Activated T-cell treated with anti-CD3 and anti-CD28 coated beads, Interleukin-2, amount 50 U/mL, for 4 hours (primary cell): ENCODE results near the gene PRMT9. TPM values are rescaled to one million over a fixed set of nuclear protein-coding genes. Genes with fewer than 3 reads are reported as not detected.

Experiments used
- ATAC-seq, 2 donors: fragments of 200-7000 bp; cut with Tn5 transposase; one replicate each; pipeline ENCODE4 v1.10.0; 2021
- DNase-seq: peaks from one replicate; pipeline ENCODE4 v3.0.0-alpha.2; 2020
- H3K27me3 Mint-ChIP-seq: one replicate; pipeline ENCODE4 v1.8.0; 2021; ENCODE audit warnings: low read depth, mixed read lengths
- H3K36me3 Mint-ChIP-seq: one replicate; pipeline ENCODE4 v1.8.0; 2022; ENCODE audit warnings: mixed read lengths; ENCODE audit not compliant: insufficient read depth
- H3K4me1 Mint-ChIP-seq: one replicate; pipeline ENCODE4 v1.8.0; 2021; ENCODE audit warnings: low read depth, mixed read lengths
- H3K4me3 Mint-ChIP-seq: one replicate; pipeline ENCODE4 v1.8.0; 2021; ENCODE audit warnings: mild to moderate bottlenecking, moderate library complexity, mixed read lengths
- H3K9me3 Mint-ChIP-seq: one replicate; pipeline ENCODE4 v1.8.0; 2021; ENCODE audit warnings: mixed read lengths
- total RNA-seq, 3 donors: library from RNA; stranded (reverse); gene quantifications; one replicate each; pipeline ENCODE4 v1.2.1, GENCODE V29; 2021

Gene PRMT9
- total RNA-seq, 3 donors from 2014 or later, result 4.7 to 5.0 (median 5.0) TPM

DNA sequence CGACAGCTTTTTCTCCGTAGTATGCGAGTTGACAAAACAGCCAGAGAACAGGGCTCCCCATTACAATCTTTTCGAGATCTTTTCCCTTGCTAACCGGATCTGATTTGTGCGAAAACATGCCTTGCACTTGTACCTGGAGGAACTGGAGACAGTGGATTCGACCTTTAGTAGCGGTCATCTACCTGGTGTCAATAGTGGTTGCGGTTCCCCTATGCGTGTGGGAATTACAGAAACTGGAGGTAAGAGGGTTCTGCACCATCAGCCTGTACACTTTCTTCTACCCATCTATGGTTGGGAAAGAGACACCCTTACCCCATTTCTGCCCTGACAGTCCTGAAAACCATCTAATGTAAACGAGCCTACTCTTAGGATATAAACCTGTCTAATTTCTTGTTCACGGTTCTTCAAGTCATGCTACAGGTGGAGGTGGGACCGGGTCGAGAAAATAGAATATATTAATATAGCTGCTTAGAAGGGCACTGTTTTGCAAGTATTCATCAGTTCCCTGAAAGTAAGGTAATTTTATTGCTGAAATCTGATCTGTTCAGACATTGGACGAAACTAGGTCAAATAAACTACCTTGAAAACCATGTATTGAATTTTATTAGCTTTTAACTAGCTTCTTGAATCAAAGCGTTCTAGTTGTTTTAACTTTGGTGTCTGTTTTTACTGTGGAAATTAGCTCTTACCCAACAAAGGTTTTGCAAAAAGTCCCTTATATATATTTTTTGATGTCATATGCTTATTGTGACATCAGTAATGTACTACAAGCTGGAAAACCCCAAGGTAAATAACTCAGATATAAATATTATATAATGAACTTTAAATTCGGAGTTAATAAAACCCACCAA lies 65.9 kb downstream of the PRMT9 start:
- Mint-ChIP-seq H3K9me3 (no peaks in the 10 kb centered on the region), H3K4me1 (peaks cover 35% of the 10 kb centered on the region), H3K36me3 (peaks cover 22% of the 10 kb centered on the region), H3K27me3 (no peaks in the 10 kb centered on the region), H3K4me3 (peak overlapping the region; percentile 96)
- ATAC-seq (peak in 1 of 2 donors; percentile 4), DNase-seq (no peak)

DNA sequence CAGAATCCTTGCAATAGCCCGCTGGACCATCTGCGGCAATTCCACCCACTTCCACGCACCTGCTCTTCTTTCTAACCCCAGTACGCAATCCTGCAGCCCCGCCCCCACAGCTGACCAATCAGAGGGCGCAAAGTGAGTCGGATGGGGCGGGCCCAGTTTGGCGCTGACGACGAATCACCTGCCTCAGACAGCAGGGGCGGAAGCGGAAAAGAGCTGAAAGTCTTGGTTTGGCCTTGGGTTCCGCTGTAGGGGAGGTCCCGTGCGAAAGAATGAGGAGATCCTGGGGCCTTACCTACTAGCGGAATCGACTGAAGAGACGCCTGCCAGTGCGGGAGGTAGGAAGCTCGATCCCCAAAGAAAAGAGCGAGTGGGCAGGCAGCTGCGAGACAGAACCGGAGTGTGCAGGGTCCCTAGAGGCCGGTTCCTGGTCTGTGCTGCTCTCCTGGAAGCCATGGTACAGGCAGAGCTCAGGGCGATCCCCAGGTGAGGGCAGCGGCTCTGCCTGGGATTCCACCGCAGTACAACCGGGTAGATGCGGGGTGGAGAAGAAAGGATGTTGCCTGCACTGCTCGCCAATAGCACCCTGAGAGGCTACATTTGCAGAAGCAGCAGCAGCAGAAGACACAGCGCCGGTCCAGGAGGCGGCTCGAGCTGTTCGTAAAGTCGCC lies 66.7 kb downstream of the PRMT9 start, which contains the start of gene TMEM184C:
TSS of gene TMEM184C (plus strand) at position 225 of the 668 bp plus-strand sequence. CDS start 560 bp downstream, outside the sequence.
- peak; percentile 98 for DNase-seq
- H3K4me1 Mint-ChIP-seq, result peaks cover 35% of the 10 kb centered on the region
- peak; percentile 99 for ATAC-seq
- H3K27me3 Mint-ChIP-seq, result no peaks in the 10 kb centered on the region
- peaks cover 17% of the 10 kb centered on the region for H3K36me3 Mint-ChIP-seq
- H3K9me3 Mint-ChIP-seq, result no peaks in the 10 kb centered on the region
- H3K4me3 Mint-ChIP-seq, result peak within 1 kb of the TSS; percentile 96

DNA sequence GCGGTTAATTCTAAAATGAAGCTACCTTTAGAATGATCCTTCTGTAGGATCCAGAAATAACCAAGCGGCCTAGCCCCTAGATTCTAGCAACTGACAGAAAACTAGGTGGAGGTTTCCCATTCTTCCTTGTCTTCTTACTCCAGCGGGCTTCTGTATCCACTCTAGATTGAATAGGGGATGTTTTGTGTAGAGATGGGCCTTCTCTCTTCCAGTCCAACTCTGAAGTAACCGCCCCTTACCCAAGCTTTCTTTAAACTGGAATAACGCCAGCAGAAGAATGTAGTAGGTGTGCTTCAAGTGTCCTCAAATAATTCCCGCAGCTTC lies 67.2 kb downstream of the PRMT9 start:
- Mint-ChIP-seq H3K4me1 (peaks cover 35% of the 10 kb centered on the region), H3K4me3 (peak overlapping the region; percentile 96), H3K9me3 (no peaks in the 10 kb centered on the region), H3K36me3 (peaks cover 17% of the 10 kb centered on the region), H3K27me3 (no peaks in the 10 kb centered on the region)
- peak; percentile 2 to 6 for ATAC-seq
- no peak for DNase-seq

DNA sequence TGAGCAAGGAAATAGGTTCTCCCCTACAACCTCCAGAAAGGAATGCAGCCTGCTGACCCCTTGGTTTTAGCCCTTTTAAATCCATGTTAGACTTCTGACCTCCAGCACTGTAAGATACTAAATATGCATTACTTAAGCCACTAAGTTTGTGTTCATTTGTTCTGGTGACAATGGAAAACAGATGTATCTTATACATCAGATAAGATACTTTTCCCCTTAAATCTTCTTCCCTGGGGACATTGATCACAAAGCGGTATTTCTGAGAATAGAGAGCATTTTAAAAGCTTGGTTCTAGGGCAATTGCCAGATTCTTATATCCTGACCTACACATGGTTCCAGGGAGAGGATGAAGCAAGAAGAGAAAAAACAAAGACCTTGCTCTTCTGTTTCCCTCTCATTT lies 73.3 kb downstream of the PRMT9 start:
- ATAC-seq (no peak), DNase-seq (no peak)
- Mint-ChIP-seq H3K9me3 (no peaks in the 10 kb centered on the region), H3K27me3 (peaks cover 5% of the 10 kb centered on the region), H3K36me3 (peaks cover 4% of the 10 kb centered on the region), H3K4me3 (no peak overlapping the region), H3K4me1 (no peaks in the 10 kb centered on the region)

DNA sequence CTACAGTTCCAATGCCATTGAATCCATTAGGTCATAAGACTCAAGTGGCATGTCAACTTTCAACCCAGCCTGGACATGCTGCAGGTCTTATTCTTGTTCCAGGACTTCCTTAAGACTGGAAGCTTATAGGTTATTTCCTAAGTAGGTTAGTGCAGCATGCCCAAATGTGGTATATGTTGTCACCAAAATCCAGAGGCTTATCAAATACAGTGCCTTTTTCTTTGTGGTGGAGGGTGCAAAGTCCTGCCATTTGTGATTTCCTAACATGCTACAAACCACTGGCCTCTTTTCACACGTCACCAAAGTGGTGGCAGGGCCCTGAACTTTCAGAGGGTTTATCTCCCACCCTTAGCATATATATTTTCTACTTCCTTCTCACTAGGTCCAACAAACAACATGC lies 76.5 kb downstream of the PRMT9 start:
- Mint-ChIP-seq H3K9me3 (no peaks in the 10 kb centered on the region), H3K4me3 (no peak overlapping the region), H3K36me3 (peaks cover 2% of the 10 kb centered on the region), H3K4me1 (no peaks in the 10 kb centered on the region), H3K27me3 (peaks cover 5% of the 10 kb centered on the region)
- DNase-seq (no peak), ATAC-seq (no peak)

DNA sequence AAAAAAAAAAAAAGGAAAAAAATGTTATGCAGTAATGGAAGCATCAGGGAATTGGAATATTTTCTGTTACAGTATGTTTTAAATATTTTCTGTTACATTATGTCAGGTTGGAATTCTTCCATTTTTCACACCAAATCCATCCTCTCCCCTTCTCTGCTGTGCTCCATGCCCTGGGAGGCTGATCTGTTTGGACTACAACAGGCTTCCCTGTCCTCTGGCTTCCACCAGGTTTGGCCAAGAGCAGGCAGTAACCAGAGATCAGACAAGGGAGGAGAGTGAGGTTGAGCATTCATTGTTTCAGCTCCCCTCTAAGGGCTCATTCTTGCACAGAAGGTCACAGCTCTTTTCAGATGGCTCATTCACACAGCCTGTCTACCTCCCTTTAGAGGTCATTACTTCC lies 78.5 kb downstream of the PRMT9 start:
- peaks cover 5% of the 10 kb centered on the region for H3K27me3 Mint-ChIP-seq
- DNase-seq (no peak), ATAC-seq (no peak)
- no peaks in the 10 kb centered on the region for H3K9me3 Mint-ChIP-seq
- no peak overlapping the region for H3K4me3 Mint-ChIP-seq
- H3K36me3 Mint-ChIP-seq, result peaks cover 2% of the 10 kb centered on the region
- no peaks in the 10 kb centered on the region for H3K4me1 Mint-ChIP-seq

DNA sequence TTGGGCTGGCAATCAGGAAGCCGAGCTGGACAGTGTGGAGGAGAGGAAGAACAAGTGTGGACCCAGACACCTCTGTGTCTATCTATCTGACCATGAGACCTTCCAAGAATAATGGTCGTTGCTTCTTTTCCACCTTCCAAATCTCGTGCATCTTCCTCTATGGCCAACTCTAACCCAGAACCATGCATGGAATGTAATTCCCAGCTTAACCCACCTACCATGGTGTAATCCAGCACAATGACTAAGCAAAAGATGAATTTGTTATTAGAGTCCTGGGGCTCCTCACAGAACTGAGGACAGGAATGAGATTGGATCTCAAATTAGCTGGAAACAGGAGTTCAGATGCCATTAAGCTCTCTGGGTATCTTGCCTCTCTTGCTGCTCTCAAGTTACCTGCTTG lies 84.2 kb downstream of the PRMT9 start:
- ATAC-seq, result no peak
- no peak for DNase-seq
- Mint-ChIP-seq H3K36me3 (no peaks in the 10 kb centered on the region), H3K9me3 (no peaks in the 10 kb centered on the region), H3K27me3 (peaks cover 1% of the 10 kb centered on the region), H3K4me3 (no peak overlapping the region), H3K4me1 (no peaks in the 10 kb centered on the region)

DNA sequence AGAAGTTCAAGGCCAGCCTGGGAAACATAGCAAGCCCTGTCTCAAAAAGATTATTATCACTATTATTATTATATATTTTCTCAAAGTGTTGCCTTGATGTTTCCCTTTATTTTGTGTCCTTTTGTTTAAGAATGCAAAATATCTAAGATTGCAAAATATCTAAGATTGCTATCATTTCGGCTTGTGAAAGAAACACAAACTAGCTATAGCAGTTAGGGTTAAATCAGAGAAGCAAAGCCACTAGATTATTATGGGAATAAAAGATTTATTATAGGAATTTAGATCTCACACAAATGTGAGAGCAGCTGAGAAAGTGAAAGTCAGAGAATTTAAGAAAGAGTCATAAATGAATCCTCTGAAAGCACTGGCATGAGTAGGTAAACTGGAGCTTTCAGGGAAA lies 84.8 kb downstream of the PRMT9 start:
- H3K4me1 Mint-ChIP-seq, result no peaks in the 10 kb centered on the region
- no peak overlapping the region for H3K4me3 Mint-ChIP-seq
- H3K27me3 Mint-ChIP-seq, result peaks cover 1% of the 10 kb centered on the region
- no peak for ATAC-seq
- no peaks in the 10 kb centered on the region for H3K36me3 Mint-ChIP-seq
- no peak for DNase-seq
- H3K9me3 Mint-ChIP-seq, result no peaks in the 10 kb centered on the region

DNA sequence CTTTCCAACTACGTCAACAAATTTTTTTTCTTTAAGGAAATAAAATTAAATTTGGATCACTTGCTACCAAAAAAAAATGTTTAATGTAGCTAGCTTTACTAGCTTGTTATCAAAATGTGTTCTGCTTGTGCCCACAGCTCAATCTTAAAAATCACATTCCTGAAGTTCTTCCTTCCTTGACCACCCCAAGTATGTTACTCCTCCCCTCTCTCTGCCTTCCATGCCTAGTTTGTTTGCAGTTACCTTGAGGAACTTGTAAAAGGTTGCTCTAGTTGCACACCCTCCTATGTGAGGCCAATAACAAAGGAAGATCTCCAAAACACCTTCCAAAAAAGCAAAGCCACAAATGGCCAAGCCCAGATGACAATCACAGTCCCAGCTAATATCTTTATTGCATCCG lies 86.4 kb downstream of the PRMT9 start:
- Mint-ChIP-seq H3K27me3 (peaks cover 4% of the 10 kb centered on the region), H3K4me1 (no peaks in the 10 kb centered on the region), H3K36me3 (no peaks in the 10 kb centered on the region), H3K9me3 (no peaks in the 10 kb centered on the region), H3K4me3 (no peak overlapping the region)
- no peak for ATAC-seq
- no peak for DNase-seq

DNA sequence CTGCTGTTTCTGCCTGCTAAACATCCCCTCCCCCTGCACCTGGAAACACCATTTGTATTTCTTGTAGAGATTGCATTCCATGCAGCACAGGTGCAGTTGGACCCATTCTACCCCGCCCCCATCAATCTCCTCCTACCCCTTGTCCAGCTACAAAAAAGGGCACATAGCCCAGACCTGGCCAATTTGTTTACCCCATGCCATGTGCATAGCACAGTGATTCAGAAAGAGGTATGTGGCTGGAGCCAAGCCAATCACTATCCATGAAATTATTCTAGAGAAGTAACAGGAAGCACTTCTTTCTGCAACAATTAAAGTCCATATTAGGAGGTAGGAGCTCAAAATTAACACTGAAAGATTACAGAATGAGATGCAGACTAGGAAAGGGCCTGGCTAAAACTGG lies 87.0 kb downstream of the PRMT9 start:
- H3K36me3 Mint-ChIP-seq, result no peaks in the 10 kb centered on the region
- DNase-seq, result no peak
- H3K27me3 Mint-ChIP-seq, result peaks cover 5% of the 10 kb centered on the region
- no peaks in the 10 kb centered on the region for H3K4me1 Mint-ChIP-seq
- no peaks in the 10 kb centered on the region for H3K9me3 Mint-ChIP-seq
- ATAC-seq, result no peak
- no peak overlapping the region for H3K4me3 Mint-ChIP-seq

DNA sequence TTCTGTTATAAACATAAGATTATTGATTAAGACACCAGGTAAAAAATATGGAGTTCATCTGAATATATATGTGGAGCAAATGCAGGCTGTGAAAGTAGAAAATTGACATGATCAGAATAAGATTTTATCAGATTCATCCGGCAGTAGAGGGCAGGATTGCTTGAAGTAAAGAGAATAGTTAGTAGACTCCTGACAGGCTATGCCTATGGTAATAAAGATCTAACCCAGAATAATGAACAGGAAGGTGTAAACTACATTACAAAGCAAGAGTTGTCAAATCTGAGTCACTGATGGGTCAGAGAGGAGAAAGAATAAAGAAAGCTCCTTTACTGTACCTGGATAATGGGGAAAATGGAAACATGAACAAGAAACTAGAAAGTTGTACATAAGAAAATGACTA lies 87.6 kb downstream of the PRMT9 start:
- ATAC-seq (no peak), DNase-seq (no peak)
- Mint-ChIP-seq H3K4me1 (no peaks in the 10 kb centered on the region), H3K27me3 (peaks cover 5% of the 10 kb centered on the region), H3K9me3 (no peaks in the 10 kb centered on the region), H3K36me3 (no peaks in the 10 kb centered on the region), H3K4me3 (no peak overlapping the region)

DNA sequence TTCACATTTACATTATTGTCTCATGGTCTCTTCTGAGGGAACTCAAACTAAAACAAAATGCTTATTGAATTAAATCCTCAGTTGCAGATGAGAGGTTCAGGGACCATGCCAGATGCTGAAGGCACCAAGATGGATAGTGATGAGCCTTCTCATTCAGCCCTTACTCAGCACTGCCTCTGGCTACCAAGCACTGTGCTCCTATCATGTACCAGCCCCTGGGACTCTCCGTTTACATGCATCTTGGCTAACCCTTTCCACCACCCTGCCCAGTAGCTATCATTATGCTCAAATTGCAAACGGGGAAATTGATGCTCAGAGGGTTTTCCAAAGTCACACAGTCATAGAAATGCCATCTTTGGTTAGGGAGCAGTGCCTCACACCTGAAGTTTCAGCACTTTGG lies 89.4 kb downstream of the PRMT9 start:
- Mint-ChIP-seq H3K36me3 (no peaks in the 10 kb centered on the region), H3K4me1 (no peaks in the 10 kb centered on the region), H3K4me3 (no peak overlapping the region), H3K9me3 (no peaks in the 10 kb centered on the region), H3K27me3 (peaks cover 5% of the 10 kb centered on the region)
- DNase-seq (no peak), ATAC-seq (no peak)

DNA sequence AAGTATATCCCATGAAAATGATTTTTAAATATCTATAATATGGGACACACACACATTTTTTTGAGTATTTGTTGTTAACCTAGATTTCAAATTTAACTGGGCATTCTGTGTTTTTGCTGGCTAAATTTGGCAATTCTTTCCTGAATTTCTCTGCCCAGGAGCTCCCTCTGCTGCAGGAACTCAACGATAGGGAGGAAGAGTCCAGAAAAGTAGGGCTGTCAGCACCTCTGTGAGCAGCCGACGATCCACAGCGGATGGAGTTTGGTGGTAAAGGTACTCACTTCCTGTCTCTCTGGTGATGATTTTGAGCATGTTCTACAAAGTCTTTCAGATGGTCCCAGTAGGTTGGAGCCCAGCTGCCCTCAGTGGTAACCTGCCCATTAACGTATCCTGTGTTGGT lies 89.9 kb downstream of the PRMT9 start:
- H3K4me1 Mint-ChIP-seq, result no peaks in the 10 kb centered on the region
- H3K36me3 Mint-ChIP-seq, result no peaks in the 10 kb centered on the region
- H3K4me3 Mint-ChIP-seq, result no peak overlapping the region
- no peak for DNase-seq
- peaks cover 5% of the 10 kb centered on the region for H3K27me3 Mint-ChIP-seq
- no peak for ATAC-seq
- H3K9me3 Mint-ChIP-seq, result no peaks in the 10 kb centered on the region

DNA sequence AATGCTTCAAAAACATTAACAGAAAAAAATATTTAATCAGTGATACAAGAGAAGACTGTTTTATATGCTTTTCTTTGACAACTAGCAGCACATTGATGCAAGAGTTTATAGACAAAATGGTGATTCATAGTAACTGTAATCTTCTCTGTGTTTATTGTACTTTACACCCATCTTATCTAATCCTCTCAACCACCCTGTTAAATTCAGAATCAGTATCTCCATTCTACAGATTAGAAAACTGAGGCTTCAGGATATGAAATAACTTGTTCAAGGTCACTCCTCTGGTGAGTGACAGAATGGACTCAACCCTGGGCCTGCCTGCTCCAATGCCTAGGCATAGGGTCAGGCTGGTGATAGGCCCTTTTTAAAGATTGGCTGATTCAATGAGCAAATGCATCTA lies 92.9 kb downstream of the PRMT9 start:
- peaks cover 5% of the 10 kb centered on the region for H3K27me3 Mint-ChIP-seq
- H3K4me1 Mint-ChIP-seq, result no peaks in the 10 kb centered on the region
- no peaks in the 10 kb centered on the region for H3K9me3 Mint-ChIP-seq
- ATAC-seq, result no peak
- no peak overlapping the region for H3K4me3 Mint-ChIP-seq
- no peaks in the 10 kb centered on the region for H3K36me3 Mint-ChIP-seq
- DNase-seq, result no peak
